WI38 (cell line): Measurements from ENCODE around the gene MORN4.

Experiments
- H3K4me3 ChIP-seq: 2 replicates; pipeline ENCODE4 v1.5.1; 2011; ENCODE audit warnings: low read depth, mild to moderate bottlenecking, control low read depth, low read length
- TF ChIP-seq, protein P1 (sequence below): IDR thresholded peaks from 2 replicates; pipeline ENCODE4 v1.5.1; 2012; ENCODE audit warnings: low read depth, mild to moderate bottlenecking, control low read depth, low read length

Gene MORN4

DNA sequence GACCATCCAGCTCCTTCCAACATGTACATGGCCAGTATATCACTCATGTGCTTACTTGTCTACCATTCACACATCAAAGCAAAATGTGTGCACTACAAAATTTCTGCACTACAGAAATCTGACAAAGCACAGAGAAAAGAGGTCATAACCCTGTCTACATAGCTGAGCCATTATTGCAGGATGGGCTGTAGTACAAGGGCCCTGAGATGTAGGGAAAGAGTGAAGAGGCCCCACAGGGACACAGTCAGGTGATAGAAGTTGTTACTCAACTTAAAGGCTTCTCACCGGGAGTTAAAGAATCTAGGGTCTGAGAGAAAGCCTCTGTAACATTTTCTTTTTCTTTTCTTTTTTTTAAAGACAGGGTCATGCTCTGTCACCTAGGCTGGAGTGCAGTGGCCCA, 36.3 kb upstream of the MORN4 start:
- TF ChIP-seq, protein P1, sequence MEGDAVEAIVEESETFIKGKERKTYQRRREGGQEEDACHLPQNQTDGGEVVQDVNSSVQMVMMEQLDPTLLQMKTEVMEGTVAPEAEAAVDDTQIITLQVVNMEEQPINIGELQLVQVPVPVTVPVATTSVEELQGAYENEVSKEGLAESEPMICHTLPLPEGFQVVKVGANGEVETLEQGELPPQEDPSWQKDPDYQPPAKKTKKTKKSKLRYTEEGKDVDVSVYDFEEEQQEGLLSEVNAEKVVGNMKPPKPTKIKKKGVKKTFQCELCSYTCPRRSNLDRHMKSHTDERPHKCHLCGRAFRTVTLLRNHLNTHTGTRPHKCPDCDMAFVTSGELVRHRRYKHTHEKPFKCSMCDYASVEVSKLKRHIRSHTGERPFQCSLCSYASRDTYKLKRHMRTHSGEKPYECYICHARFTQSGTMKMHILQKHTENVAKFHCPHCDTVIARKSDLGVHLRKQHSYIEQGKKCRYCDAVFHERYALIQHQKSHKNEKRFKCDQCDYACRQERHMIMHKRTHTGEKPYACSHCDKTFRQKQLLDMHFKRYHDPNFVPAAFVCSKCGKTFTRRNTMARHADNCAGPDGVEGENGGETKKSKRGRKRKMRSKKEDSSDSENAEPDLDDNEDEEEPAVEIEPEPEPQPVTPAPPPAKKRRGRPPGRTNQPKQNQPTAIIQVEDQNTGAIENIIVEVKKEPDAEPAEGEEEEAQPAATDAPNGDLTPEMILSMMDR: no peak
- no peak overlapping the region for H3K4me3 ChIP-seq

DNA sequence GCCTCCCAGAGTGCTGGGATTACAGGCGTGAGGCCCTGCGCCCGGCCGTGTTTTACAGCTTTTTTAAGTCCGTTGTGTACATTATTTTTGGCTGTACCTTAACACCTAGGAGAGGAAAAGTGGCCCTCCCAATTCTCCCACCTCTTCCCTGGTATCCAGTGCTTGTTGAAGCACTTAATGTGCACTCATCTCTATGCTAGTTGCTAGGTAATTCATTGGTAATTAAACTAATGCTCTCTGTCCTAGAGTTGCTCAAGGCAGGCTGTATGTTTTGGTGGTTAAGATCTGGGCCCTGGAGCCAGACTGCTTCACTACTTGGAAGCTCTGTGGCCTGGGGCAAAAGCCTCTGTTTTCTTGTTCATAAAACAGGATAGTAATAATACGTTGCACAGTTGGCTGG, 34.2 kb upstream of the MORN4 start:
- no peak overlapping the region for H3K4me3 ChIP-seq
- TF ChIP-seq, protein P1: no peak

DNA sequence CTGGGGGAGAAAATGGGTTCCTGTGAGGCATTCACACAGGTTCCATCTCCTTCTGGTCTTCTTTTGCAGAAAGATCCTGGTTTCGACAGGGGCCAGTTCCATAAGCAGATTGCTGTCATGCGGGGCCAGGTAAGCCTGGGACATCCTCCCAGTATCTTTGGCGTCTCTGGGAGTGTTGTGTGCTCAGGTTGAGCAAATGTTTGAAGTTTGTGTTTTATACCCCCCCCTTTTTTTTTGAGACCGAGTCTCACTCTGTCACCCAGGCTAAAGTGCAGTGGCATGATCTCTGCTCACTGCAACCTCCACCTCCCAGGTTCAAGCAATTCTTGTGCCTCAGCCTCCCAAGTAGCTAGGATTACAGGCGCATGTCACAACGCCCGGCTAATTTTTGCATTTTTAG, 33.7 kb upstream of the MORN4 start:
- TF ChIP-seq, protein P1: no peak
- H3K4me3 ChIP-seq: no peak overlapping the region

DNA sequence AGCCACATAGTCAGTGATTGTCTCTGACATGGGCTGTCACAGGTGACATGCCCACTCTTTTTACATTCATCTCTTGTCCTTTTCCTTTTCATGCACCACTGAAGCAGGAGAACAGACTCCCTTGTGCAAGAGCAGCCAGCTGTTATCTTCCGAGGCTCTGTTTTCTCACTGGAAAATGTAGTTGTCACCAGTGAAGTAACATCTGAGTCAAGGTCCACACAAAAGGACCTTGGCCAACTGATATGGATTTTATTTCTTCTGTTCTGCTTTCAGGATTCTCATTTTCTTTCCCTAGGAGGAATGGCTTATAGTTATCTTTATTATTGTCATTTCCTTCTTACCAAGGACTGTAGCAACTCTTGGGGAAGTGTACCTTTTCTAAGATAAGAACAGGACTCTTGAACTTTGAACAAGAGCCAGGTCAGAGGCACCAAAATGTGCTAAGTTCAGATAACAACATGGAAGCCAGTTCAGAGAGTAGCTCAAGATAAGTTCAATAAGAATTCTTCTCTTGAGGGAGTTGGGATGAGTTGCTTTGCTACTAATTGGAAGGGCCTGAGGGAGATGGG, 31.1 kb upstream of the MORN4 start:
- H3K4me3 ChIP-seq: no peak overlapping the region
- TF ChIP-seq, protein P1: no peak

DNA sequence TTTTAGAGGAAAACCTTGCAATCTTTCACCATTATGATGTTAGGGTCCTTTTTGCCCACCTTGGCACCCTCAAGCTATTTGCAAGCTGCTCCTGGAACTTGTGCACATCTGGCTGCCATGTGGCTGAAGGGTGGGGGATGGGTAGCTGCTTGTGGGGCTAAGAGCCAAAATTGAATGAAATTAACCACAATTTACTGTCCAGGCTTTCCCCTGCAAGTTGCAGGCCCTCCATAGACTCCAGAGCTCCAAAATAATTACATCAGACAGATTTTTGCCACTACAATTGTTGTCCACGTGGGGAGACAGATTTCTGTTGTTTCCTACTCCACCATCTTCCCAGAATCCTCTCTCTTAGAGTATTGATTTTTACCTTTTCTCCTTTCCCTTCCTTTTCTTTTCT, 26.3 kb upstream of the MORN4 start:
- no peak overlapping the region for H3K4me3 ChIP-seq
- TF ChIP-seq, protein P1: no peak

DNA sequence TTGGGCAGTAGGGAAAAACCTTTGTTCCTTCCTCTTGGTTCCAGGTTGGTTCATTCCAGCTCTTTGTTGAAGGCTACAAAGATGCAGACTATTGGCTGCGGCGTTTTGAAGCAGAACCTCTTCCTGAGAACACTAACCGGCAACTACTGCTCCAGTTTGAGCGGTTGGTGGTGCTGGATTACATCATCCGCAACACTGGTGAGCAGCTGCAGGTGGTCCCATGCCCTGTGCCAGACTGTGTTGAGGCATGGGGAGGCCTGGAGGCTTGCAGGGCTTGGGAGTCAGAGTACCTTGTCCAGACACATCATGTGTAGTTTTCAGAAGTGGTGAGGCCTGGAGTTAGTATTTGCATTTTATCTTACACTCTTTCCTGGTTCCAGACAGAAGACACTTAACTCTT, 23.5 kb upstream of the MORN4 start:
- H3K4me3 ChIP-seq: no peak overlapping the region
- TF ChIP-seq, protein P1: no peak

DNA sequence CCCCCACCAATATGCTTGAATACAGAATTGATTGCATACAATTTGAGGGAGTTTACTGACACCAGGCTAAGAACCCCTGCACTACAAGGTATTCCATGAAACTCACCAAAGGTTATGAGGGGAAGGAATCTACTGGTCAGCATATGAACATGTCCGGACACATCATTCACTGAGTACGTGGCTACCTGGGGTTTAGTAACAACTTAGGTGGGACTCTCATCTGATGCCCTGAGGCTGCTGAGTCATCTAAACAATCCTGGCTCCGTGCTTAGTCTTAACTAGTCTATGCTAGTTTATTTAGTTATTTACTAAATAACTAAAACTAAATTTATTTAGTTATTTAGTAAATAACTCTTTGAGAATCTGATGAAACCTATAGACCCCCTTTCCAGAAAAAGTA, 18.5 kb upstream of the MORN4 start:
- TF ChIP-seq, protein P1: no peak
- no peak overlapping the region for H3K4me3 ChIP-seq
